ENCODE data around the gene PIEZO1. TPM values are rescaled to one million over a fixed set of nuclear protein-coding genes. Genes with fewer than 3 reads are reported as not detected.
A peak's percentile ranks its signal among the peaks of the same experiment; 100 is the strongest.

The PIEZO1 gene
- total and polyA plus RNA-seq, 9 of the 15 experiments (the other 6 are each of a cell fraction or from before 2014, with no cell fraction given), result 3.6 to 432 (median 131) TPM

DNA sequence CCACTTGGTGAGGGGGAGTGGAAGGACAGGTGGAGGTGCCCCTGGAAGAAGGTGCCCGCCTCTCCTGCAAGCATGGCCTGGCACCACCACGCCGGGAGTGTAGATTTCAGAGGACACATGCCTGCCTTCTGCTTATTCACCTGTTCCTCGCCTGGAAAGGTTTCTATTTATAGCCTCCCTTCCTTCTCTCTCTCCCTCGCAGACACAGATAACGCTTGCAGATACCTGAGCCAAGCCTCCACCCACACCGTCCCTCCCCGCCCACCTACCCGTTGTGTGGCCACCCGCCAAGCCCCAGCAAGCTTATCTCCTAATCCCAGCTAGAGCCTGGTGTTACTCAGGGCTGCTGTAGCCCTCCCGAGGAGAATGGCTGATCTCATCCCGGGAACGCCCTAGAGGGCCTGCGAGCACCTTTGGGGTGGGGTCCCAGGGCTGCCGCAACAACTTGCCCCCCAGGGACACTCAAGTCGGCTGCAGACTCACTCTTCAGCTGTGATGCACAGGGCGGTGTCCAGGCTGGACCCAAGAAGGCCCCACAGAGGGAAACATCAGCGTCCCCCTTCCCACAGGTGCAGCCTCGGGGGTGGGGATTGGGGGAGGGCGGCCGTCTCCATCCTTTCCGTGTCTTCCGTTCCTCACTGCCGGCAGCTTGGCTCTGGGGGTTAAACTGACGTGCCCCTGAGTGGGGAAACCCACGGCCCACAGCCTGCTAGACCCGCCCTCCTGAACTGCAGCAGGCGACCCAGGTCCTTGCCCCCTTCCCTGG lies 96.8 kb downstream of the PIEZO1 start (continued):
- TF ChIP-seq, protein P1, sequence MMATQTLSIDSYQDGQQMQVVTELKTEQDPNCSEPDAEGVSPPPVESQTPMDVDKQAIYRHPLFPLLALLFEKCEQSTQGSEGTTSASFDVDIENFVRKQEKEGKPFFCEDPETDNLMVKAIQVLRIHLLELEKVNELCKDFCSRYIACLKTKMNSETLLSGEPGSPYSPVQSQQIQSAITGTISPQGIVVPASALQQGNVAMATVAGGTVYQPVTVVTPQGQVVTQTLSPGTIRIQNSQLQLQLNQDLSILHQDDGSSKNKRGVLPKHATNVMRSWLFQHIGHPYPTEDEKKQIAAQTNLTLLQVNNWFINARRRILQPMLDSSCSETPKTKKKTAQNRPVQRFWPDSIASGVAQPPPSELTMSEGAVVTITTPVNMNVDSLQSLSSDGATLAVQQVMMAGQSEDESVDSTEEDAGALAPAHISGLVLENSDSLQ (IDR thresholded peaks at IDR 0.05), result peak; percentile 49
- TF ChIP-seq, protein P2, sequence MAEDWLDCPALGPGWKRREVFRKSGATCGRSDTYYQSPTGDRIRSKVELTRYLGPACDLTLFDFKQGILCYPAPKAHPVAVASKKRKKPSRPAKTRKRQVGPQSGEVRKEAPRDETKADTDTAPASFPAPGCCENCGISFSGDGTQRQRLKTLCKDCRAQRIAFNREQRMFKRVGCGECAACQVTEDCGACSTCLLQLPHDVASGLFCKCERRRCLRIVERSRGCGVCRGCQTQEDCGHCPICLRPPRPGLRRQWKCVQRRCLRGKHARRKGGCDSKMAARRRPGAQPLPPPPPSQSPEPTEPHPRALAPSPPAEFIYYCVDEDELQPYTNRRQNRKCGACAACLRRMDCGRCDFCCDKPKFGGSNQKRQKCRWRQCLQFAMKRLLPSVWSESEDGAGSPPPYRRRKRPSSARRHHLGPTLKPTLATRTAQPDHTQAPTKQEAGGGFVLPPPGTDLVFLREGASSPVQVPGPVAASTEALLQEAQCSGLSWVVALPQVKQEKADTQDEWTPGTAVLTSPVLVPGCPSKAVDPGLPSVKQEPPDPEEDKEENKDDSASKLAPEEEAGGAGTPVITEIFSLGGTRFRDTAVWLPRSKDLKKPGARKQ (CRISPR knock-in tag; IDR thresholded peaks at IDR 0.05), result no peak
- TF ChIP-seq POU5F1 (IDR thresholded peaks at IDR 0.05; ENCODE audit: borderline replicate concordance, low read depth, low read length, partially characterized antibody), result no peak
- no peak for TF ChIP-seq ZBTB33 (CRISPR knock-in tag; IDR thresholded peaks at IDR 0.05)
- no peak for TF ChIP-seq SP2 (IDR thresholded peaks at IDR 0.05; ENCODE audit: extremely low read depth, low read depth, low read length, poor library complexity, severe bottlenecking)
- peak; percentile 4 for TF ChIP-seq ZNF121 (CRISPR knock-in tag; conservative IDR thresholded peaks at IDR 0.05)
- TF ChIP-seq SMAD3 (CRISPR knock-in tag; conservative IDR thresholded peaks at IDR 0.05), result no peak
- TF ChIP-seq C11orf30 (IDR thresholded peaks at IDR 0.05; ENCODE audit: low read depth), result no peak
- TF ChIP-seq, protein P3, sequence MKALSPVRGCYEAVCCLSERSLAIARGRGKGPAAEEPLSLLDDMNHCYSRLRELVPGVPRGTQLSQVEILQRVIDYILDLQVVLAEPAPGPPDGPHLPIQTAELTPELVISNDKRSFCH (CRISPR knock-in tag; IDR thresholded peaks at IDR 0.05), result no peak
- TF ChIP-seq, protein P3 (tag; IDR thresholded peaks at IDR 0.05), result peak; percentile 76
- TF ChIP-seq NBN (IDR thresholded peaks at IDR 0.05; ENCODE audit: low read depth), result peak; percentile 87
- TF ChIP-seq SOX6 (IDR thresholded peaks at IDR 0.05), result peak; percentile 96
- no peak for TF ChIP-seq FOXA1 (IDR thresholded peaks at IDR 0.05; ENCODE audit: borderline replicate concordance)
- no peak for TF ChIP-seq ZNF347 (CRISPR knock-in tag; IDR thresholded peaks at IDR 0.05; ENCODE audit: low read depth)
- TF ChIP-seq, protein P4, sequence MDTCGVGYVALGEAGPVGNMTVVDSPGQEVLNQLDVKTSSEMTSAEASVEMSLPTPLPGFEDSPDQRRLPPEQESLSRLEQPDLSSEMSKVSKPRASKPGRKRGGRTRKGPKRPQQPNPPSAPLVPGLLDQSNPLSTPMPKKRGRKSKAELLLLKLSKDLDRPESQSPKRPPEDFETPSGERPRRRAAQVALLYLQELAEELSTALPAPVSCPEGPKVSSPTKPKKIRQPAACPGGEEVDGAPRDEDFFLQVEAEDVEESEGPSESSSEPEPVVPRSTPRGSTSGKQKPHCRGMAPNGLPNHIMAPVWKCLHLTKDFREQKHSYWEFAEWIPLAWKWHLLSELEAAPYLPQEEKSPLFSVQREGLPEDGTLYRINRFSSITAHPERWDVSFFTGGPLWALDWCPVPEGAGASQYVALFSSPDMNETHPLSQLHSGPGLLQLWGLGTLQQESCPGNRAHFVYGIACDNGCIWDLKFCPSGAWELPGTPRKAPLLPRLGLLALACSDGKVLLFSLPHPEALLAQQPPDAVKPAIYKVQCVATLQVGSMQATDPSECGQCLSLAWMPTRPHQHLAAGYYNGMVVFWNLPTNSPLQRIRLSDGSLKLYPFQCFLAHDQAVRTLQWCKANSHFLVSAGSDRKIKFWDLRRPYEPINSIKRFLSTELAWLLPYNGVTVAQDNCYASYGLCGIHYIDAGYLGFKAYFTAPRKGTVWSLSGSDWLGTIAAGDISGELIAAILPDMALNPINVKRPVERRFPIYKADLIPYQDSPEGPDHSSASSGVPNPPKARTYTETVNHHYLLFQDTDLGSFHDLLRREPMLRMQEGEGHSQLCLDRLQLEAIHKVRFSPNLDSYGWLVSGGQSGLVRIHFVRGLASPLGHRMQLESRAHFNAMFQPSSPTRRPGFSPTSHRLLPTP (IDR thresholded peaks at IDR 0.05; ENCODE audit: borderline replicate concordance, extremely low read depth, insufficient read length), result no peak
- TF ChIP-seq CSDE1 (IDR thresholded peaks at IDR 0.05), result no peak
- TF ChIP-seq MYBL2 (IDR thresholded peaks at IDR 0.05; ENCODE audit: low read depth), result no peak
- TF ChIP-seq MYBL2 (CRISPR knock-in tag; IDR thresholded peaks at IDR 0.05; ENCODE audit: borderline replicate concordance), result no peak
- TF ChIP-seq XRCC3 (IDR thresholded peaks at IDR 0.05), result no peak
